Gastrocnemius medialis (tissue), 4 donors: ENCODE data around the gene RAD51B. TPM values are rescaled to one million over a fixed set of nuclear protein-coding genes. Genes with fewer than 3 reads are reported as not detected.
"Not testable (repeated sequence)": the region's sequence is repeated elsewhere in the genome, so short reads cannot be mapped to it uniquely, and the experiment has no call there.

Experiments used
- ATAC-seq, 2 donors: fragments of 150-250 bp; one replicate each; pipeline ENCODE4 v1.9.1; 2016
- DNase-seq, 2 donors: peaks; one replicate each; pipeline ENCODE4 v3.0.0-alpha.2; 2019
- H3K27ac ChIP-seq, 4 donors: fragments of 200-600 bp; sonication (generic); 1 replicate in 1 of 4; 2 replicates in 3 of 4; pipeline ENCODE4 v1.5.1; 2016 to 2018; ENCODE audit warnings: mild to moderate bottlenecking in 2 of 4, moderate library complexity in 1 of 4
- H3K27me3 ChIP-seq, 3 donors: fragments of 200-600 bp; sonication (generic) in 2 of 3; 1 replicate in 1 of 3; 2 replicates in 2 of 3; pipeline versions ENCODE4 v1.5.1 to v1.6.0; 2016 to 2019; ENCODE audit warnings: mild to moderate bottlenecking in 1 of 3, moderate library complexity in 1 of 3
- H3K36me3 ChIP-seq, 2 donors: fragments of 200-600 bp; sonication (generic) in 1 of 2; one replicate each; pipeline ENCODE4 v1.5.1; 2017 to 2018
- H3K4me1 ChIP-seq, 2 donors: fragments of 200-600 bp; sonication (generic) in 1 of 2; one replicate each; pipeline ENCODE4 v1.5.1; 2016 to 2017; ENCODE audit warnings: mild to moderate bottlenecking in 2 of 2
- H3K4me3 ChIP-seq, 4 donors: fragments of 200-600 bp; sonication (generic) in 3 of 4; 1 replicate in 1 of 4; 2 replicates in 3 of 4; pipeline ENCODE4 v1.5.1; 2016 to 2019; ENCODE audit warnings: mild to moderate bottlenecking in 2 of 4
- H3K9me3 ChIP-seq, 3 donors: fragments of 200-600 bp; sonication (generic) in 2 of 3; 1 replicate in 1 of 3; 2 replicates in 2 of 3; pipeline ENCODE4 v1.5.1; 2016 to 2019
- CTCF ChIP-seq, 5 experiments: fragments of 450-650 bp in 3 of 5; fragments of 200-600 bp in 2 of 5; sonication (generic) in 2 of 5; IDR thresholded peaks in 4 of 5; conservative IDR thresholded peaks in 1 of 5; 1 replicate in 4 of 5; 2 replicates in 1 of 5; pipeline ENCODE4 v1.5.1; 2016 to 2019; ENCODE audit warnings: antibody characterized with exemption in 5 of 5, mild to moderate bottlenecking in 3 of 5, moderate library complexity in 3 of 5
- POLR2A ChIP-seq, 2 donors: fragments of 450-650 bp; IDR thresholded peaks; one replicate each; pipeline ENCODE4 v1.6.1; 2017; ENCODE audit warnings: antibody characterized with exemption in 2 of 2, mild to moderate bottlenecking in 2 of 2, moderate library complexity in 2 of 2
- in situ Hi-C, 4 donors: fragments of 200-750 bp; cut with MboI; loops; one replicate each; pipeline versions ENCODE4 v1.15.0 to v1.8.0; 2017; ENCODE audit warnings: low sequenced_read_pairs in 4 of 4
- intact Hi-C: fragments of 100-400 bp; cut with DNase I; formaldehyde crosslinking; loops from one replicate; pipeline ENCODE4 v1.15.1; 2023; ENCODE audit warnings: low total_unique reads
- total RNA-seq, 4 donors: library from RNA; depleted of rRNA; stranded (reverse); fragments of >200 nt; gene quantifications; one replicate each; pipeline versions ENCODE4 v1.1.0 to v1.2.3, GENCODE V29; 2016

RAD51B gene
- total RNA-seq, 4 donors from 2014 or later, result 1.6 to 3.3 (median 2.4) TPM

- peak in 1 of 2 donors; percentile 15 for ATAC-seq
- in situ Hi-C loops, result no loop called here
These were observed 943.6 kb downstream of the RAD51B start for GRCh38 chr14:68762953-68763764.

GRCh38 chr14:68763843-68764242, 944.3 kb downstream of the RAD51B start:
- ATAC-seq, DNase-seq, H3K36me3 ChIP-seq, H3K4me3 ChIP-seq, H3K9me3 ChIP-seq, H3K27me3 ChIP-seq, in situ Hi-C loops, intact Hi-C loops, H3K4me1 ChIP-seq: not testable (repeated sequence)
- peak overlapping the region; percentile 55 to 71 (median 67) for H3K27ac ChIP-seq

More at GRCh38 chr14:68762953-68763764, 943.6 kb downstream of the RAD51B start:
- H3K4me3 ChIP-seq, result no peak overlapping the region
- no peaks in the 10 kb centered on the region for H3K9me3 ChIP-seq
- H3K27ac ChIP-seq, result peak overlapping the region; percentile 55 to 71 (median 67)
- no peaks in the 10 kb centered on the region for H3K36me3 ChIP-seq
- peak in 1 of 2 donors; percentile 14 for DNase-seq
- H3K4me1 ChIP-seq, result peaks cover 6 to 13% of the 10 kb centered on the region in 2 donors
- intact Hi-C loops, result no loop called here
- no peak for TF ChIP-seq POLR2A (IDR thresholded peaks at IDR 0.05)
- TF ChIP-seq CTCF (IDR thresholded peaks at IDR 0.05 in 4 of 5, conservative IDR thresholded peaks at IDR 0.05 in 1 of 5), result no peak
- H3K27me3 ChIP-seq, result no peaks in the 10 kb centered on the region

GRCh38 chr14:68766299-68767247, 947.0 kb downstream of the RAD51B start:
- no peak overlapping the region for H3K27ac ChIP-seq
- ATAC-seq, result no peak
- H3K4me3 ChIP-seq, result no peak overlapping the region
- intact Hi-C loops (no loop called here), in situ Hi-C loops (no loop called here)
- H3K36me3 ChIP-seq, result no peaks in the 10 kb centered on the region
- H3K9me3 ChIP-seq, result no peaks in the 10 kb centered on the region
- peaks cover 7 to 16% of the 10 kb centered on the region in 2 donors for H3K4me1 ChIP-seq
- TF ChIP-seq CTCF (IDR thresholded peaks at IDR 0.05 in 4 of 5, conservative IDR thresholded peaks at IDR 0.05 in 1 of 5) (no peak), POLR2A (IDR thresholded peaks at IDR 0.05) (no peak)
- no peaks in the 10 kb centered on the region for H3K27me3 ChIP-seq
- DNase-seq, result peak in 1 of 2 donors; percentile 3

- H3K27me3 ChIP-seq, result no peaks in the 10 kb centered on the region
- peaks cover 7 to 19% of the 10 kb centered on the region in 2 donors for H3K4me1 ChIP-seq
- intact Hi-C loops (no loop called here), in situ Hi-C loops (no loop called here)
- H3K9me3 ChIP-seq, result no peaks in the 10 kb centered on the region
- H3K36me3 ChIP-seq, result no peaks in the 10 kb centered on the region
- no peak for TF ChIP-seq POLR2A (IDR thresholded peaks at IDR 0.05)
- no peak for TF ChIP-seq CTCF (IDR thresholded peaks at IDR 0.05 in 4 of 5, conservative IDR thresholded peaks at IDR 0.05 in 1 of 5)
- H3K4me3 ChIP-seq, result no peak overlapping the region
- no peak overlapping the region for H3K27ac ChIP-seq
- DNase-seq, result peak in 1 of 2 donors; percentile 3
- ATAC-seq, result no peak
These were observed 947.7 kb downstream of the RAD51B start for GRCh38 chr14:68767248-68767645.

- no peak overlapping the region for H3K4me3 ChIP-seq
- H3K36me3 ChIP-seq, result no peaks in the 10 kb centered on the region
- intact Hi-C loops (no loop called here), in situ Hi-C loops (no loop called here)
- H3K27me3 ChIP-seq, result no peaks in the 10 kb centered on the region
- ATAC-seq (no peak), DNase-seq (peak in 1 of 2 donors; percentile 6)
- H3K4me1 ChIP-seq, result peaks cover 3 to 14% of the 10 kb centered on the region in 2 donors
- no peak for TF ChIP-seq POLR2A (IDR thresholded peaks at IDR 0.05)
- TF ChIP-seq CTCF (IDR thresholded peaks at IDR 0.05 in 4 of 5, conservative IDR thresholded peaks at IDR 0.05 in 1 of 5), result no peak
- no peaks in the 10 kb centered on the region for H3K9me3 ChIP-seq
- H3K27ac ChIP-seq, result no peak overlapping the region
These were observed 948.7 kb downstream of the RAD51B start for GRCh38 chr14:68768316-68768715.
